ENCODE data around the gene NPHS1. TPM values are rescaled to one million over a fixed set of nuclear protein-coding genes. Genes with fewer than 3 reads are reported as not detected.

NPHS1 gene
- total RNA-seq, 1 donor = not detected

Small RNA genes within 50 kb of the gene (small RNA-seq; reads per million reads assigned to genes)
- gene RN7SL402P = not detected

Other genes with a start within 250 kb of the NPHS1 start
- 23.4 TPM for gene HAUS5, start 239.8 kb downstream of the NPHS1 start, total RNA-seq
- gene RBM42, start 223.5 kb downstream of the NPHS1 start, total RNA-seq = 47.7 TPM
- 1.1 TPM for gene ETV2, start 210.8 kb downstream of the NPHS1 start, total RNA-seq
- gene COX6B1, start 204.2 kb downstream of the NPHS1 start, total RNA-seq = 399 TPM
- not detected for gene UPK1A, start 186.0 kb downstream of the NPHS1 start, total RNA-seq
- under 0.01 TPM for gene ZBTB32, start 147.9 kb downstream of the NPHS1 start, total RNA-seq
- gene KMT2B, start 134.5 kb downstream of the NPHS1 start, total RNA-seq = 28.8 TPM
- gene IGFLR1, start 110.1 kb downstream of the NPHS1 start, total RNA-seq = 18.9 TPM
- gene U2AF1L4, start 107.1 kb downstream of the NPHS1 start, total RNA-seq = 12.1 TPM
- 14.3 TPM for gene PSENEN, start 106.9 kb downstream of the NPHS1 start, total RNA-seq
- 11.6 TPM for gene LIN37, start 103.9 kb downstream of the NPHS1 start, total RNA-seq
- 0.27 TPM for gene HSPB6, start 95.5 kb downstream of the NPHS1 start, total RNA-seq
- 13.5 TPM for gene PROSER3, start 94.3 kb downstream of the NPHS1 start, total RNA-seq
- 37.2 TPM for gene ARHGAP33, start 76.9 kb downstream of the NPHS1 start, total RNA-seq
- not detected for gene PRODH2, start 39.7 kb downstream of the NPHS1 start, total RNA-seq
- gene KIRREL2, start 4.4 kb upstream of the NPHS1 start, total RNA-seq = not detected
- not detected for gene APLP1, start 16.1 kb upstream of the NPHS1 start, total RNA-seq
- 50.1 TPM for gene NFKBID, start 48.0 kb upstream of the NPHS1 start, total RNA-seq
- gene HCST, start 50.0 kb upstream of the NPHS1 start, total RNA-seq = 63.3 TPM
- 25.0 TPM for gene TYROBP, start 55.8 kb upstream of the NPHS1 start, total RNA-seq
- gene LRFN3, start 83.9 kb upstream of the NPHS1 start, total RNA-seq = 2.4 TPM
- gene SDHAF1, start 142.7 kb upstream of the NPHS1 start, total RNA-seq = 34.7 TPM
- under 0.01 TPM for gene SYNE4, start 156.3 kb upstream of the NPHS1 start, total RNA-seq
- 13.7 TPM for gene ALKBH6, start 161.7 kb upstream of the NPHS1 start, total RNA-seq
- 13.7 TPM for gene CLIP3, start 180.4 kb upstream of the NPHS1 start, total RNA-seq
- gene THAP8, start 201.8 kb upstream of the NPHS1 start, total RNA-seq = 8.3 TPM
- 5.9 TPM for gene WDR62, start 202.4 kb upstream of the NPHS1 start, total RNA-seq